Panc1 (cell line): ENCODE results near the gene ACIN1. TPM values are rescaled to one million over a fixed set of nuclear protein-coding genes. Genes with fewer than 3 reads are reported as not detected.

ENCODE experiments used
- ATAC-seq: fragments of 200-7000 bp; cut with Tn5 transposase; 2 replicates; pipeline ENCODE4 v1.9.1; 2020; ENCODE audit warnings: mild to moderate bottlenecking, moderate library complexity
- BruUV-seq: library from RNA; stranded (reverse); fragments of 400-500 nt; replicated peaks from 2 replicates; lab custom pipeline; 2021; lab: Mats Ljungman, UMichigan
- CTCF ChIA-PET: fragments of 300-600 bp; sonication (Branson Sonifier 250); formaldehyde crosslinking; loops from one replicate; lab custom pipeline; 2022; ENCODE audit warnings: antibody characterized with exemption; lab: Charles Lee
- POLR2A ChIA-PET: fragments of 300-600 bp; sonication (Branson Sonifier 250); formaldehyde crosslinking; loops from one replicate; lab custom pipeline; 2022; ENCODE audit warnings: antibody characterized with exemption; lab: Charles Lee
- DNase-seq: peaks from one replicate; pipeline ENCODE4 v3.0.0-alpha.2; 2010; ENCODE audit warnings: low read depth, low spot score
- H3K27ac ChIP-seq: 2 replicates; pipeline ENCODE4 v1.5.1; 2011; ENCODE audit warnings: mild to moderate bottlenecking, low read length, inconsistent platforms
- H3K27me3 ChIP-seq: fragments of 200-500 bp; sonication (Bioruptor generic); 2 replicates; pipeline ENCODE4 v1.6.0; 2014; ENCODE audit warnings: low read length, inconsistent platforms; ENCODE audit not compliant: control insufficient read depth, insufficient read depth
- H3K36me3 ChIP-seq: fragments of 200-500 bp; sonication (Bioruptor generic); 2 replicates; pipeline ENCODE4 v1.5.1; 2014; ENCODE audit warnings: inconsistent platforms, mild to moderate bottlenecking, low read length, moderate library complexity; ENCODE audit not compliant: control insufficient read depth, insufficient read depth
- H3K4me1 ChIP-seq: 2 replicates; pipeline ENCODE4 v1.5.1; 2011; ENCODE audit warnings: inconsistent platforms, mild to moderate bottlenecking, low read length, moderate library complexity; ENCODE audit not compliant: control insufficient read depth, insufficient read depth
- H3K4me3 ChIP-seq, 2 experiments: 2 replicates each; pipeline ENCODE4 v1.5.1; 2011 to 2012; ENCODE audit warnings: low read depth in 2 of 2, low read length in 2 of 2, mild to moderate bottlenecking in 2 of 2, inconsistent platforms in 1 of 2, moderate library complexity in 1 of 2
- H3K9me3 ChIP-seq: fragments of 200-500 bp; sonication (Bioruptor generic); 2 replicates; pipeline ENCODE4 v1.5.1; 2014; ENCODE audit warnings: low read depth, mild to moderate bottlenecking, inconsistent platforms, low read length, moderate library complexity; ENCODE audit not compliant: control insufficient read depth, insufficient read depth
- POLR2AphosphoS5 ChIP-seq: IDR thresholded peaks from 2 replicates; pipeline ENCODE4 v1.6.1; 2012; ENCODE audit warnings: mild to moderate bottlenecking, low read depth, low read length, moderate library complexity
- SIN3A ChIP-seq: IDR thresholded peaks from 2 replicates; pipeline ENCODE4 v1.6.1; 2012; ENCODE audit warnings: low read depth, mild to moderate bottlenecking, low read length, moderate library complexity, borderline replicate concordance; ENCODE audit not compliant: insufficient read depth
- TCF7L2 ChIP-seq: IDR thresholded peaks from 2 replicates; pipeline ENCODE4 v1.6.1; 2011; ENCODE audit warnings: mild to moderate bottlenecking, low read depth, low read length, inconsistent platforms
- in situ Hi-C: cut with HindIII; loops from 2 replicates; pipeline ENCODE4 v1.10.0; 2016; ENCODE audit warnings: low sequenced_read_pairs, low pct_unique_long_range_greater_than_20kb
- intact Hi-C: fragments of 100-400 bp; cut with micrococcal nuclease; formaldehyde crosslinking; loops from one replicate; pipeline ENCODE4 v1.10.0; 2022; ENCODE audit not compliant: unreplicated experiment
- total RNA-seq: library from RNA; stranded (reverse); gene quantifications from one replicate; pipeline ENCODE4 v1.2.1, GENCODE V29; 2021; ENCODE audit not compliant: unreplicated experiment
- TF ChIP-seq, protein P1 (sequence below), 2 experiments: IDR thresholded peaks; 2 replicates each; pipeline ENCODE4 v1.6.1; 2011 to 2012; ENCODE audit warnings: low read depth in 2 of 2, control low read depth in 1 of 2, low read length in 1 of 2, mild to moderate bottlenecking in 1 of 2, moderate library complexity in 1 of 2; ENCODE audit not compliant: insufficient read depth in 1 of 2
- TF ChIP-seq, protein P2 (sequence below): fragments of 450-650 bp; IDR thresholded peaks from 2 replicates; pipeline ENCODE4 v1.5.1; 2017; ENCODE audit warnings: mild to moderate bottlenecking

The ACIN1 gene
- total RNA-seq, 1 experiment from 2014 or later: 162 TPM

DNA sequence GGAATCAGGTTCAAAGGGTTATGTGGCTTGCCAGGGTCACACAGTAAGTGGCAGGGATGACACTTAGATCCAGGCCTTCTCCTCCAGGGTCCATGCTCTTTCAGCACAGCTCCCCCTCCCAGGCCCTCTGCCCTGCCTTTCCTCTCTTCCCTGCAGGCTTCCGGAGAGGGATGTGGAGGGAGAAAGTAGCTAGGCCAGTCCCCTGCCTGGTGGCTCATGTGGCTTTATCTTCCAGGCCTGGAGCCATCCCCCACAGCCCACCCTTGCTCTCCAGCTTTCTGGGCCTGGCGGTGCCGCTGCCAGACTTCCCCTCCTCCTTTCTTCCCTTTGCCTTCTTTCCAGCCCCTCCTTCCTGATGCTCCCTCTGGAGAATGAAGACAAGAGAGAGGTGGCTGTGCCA is 51.2 kb downstream of the ACIN1 start:
- H3K27me3 ChIP-seq: no peaks in the 10 kb centered on the region
- no peaks in the 10 kb centered on the region for H3K4me1 ChIP-seq
- BruUV-seq: no TSS peak
- DNase-seq (no peak), ATAC-seq (no peak)
- no peak overlapping the region for H3K27ac ChIP-seq
- in situ Hi-C loops: no loop called here
- TF ChIP-seq TCF7L2: no peak
- no peak for TF ChIP-seq SIN3A
- TF ChIP-seq, protein P1, sequence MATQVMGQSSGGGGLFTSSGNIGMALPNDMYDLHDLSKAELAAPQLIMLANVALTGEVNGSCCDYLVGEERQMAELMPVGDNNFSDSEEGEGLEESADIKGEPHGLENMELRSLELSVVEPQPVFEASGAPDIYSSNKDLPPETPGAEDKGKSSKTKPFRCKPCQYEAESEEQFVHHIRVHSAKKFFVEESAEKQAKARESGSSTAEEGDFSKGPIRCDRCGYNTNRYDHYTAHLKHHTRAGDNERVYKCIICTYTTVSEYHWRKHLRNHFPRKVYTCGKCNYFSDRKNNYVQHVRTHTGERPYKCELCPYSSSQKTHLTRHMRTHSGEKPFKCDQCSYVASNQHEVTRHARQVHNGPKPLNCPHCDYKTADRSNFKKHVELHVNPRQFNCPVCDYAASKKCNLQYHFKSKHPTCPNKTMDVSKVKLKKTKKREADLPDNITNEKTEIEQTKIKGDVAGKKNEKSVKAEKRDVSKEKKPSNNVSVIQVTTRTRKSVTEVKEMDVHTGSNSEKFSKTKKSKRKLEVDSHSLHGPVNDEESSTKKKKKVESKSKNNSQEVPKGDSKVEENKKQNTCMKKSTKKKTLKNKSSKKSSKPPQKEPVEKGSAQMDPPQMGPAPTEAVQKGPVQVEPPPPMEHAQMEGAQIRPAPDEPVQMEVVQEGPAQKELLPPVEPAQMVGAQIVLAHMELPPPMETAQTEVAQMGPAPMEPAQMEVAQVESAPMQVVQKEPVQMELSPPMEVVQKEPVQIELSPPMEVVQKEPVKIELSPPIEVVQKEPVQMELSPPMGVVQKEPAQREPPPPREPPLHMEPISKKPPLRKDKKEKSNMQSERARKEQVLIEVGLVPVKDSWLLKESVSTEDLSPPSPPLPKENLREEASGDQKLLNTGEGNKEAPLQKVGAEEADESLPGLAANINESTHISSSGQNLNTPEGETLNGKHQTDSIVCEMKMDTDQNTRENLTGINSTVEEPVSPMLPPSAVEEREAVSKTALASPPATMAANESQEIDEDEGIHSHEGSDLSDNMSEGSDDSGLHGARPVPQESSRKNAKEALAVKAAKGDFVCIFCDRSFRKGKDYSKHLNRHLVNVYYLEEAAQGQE (IDR thresholded peaks at IDR 0.05; ENCODE audit: insufficient read depth in 1 of 2, low read depth in 2 of 2, low read length in 1 of 2): no peak
- no peak for TF ChIP-seq POLR2AphosphoS5
- TF ChIP-seq, protein P2, sequence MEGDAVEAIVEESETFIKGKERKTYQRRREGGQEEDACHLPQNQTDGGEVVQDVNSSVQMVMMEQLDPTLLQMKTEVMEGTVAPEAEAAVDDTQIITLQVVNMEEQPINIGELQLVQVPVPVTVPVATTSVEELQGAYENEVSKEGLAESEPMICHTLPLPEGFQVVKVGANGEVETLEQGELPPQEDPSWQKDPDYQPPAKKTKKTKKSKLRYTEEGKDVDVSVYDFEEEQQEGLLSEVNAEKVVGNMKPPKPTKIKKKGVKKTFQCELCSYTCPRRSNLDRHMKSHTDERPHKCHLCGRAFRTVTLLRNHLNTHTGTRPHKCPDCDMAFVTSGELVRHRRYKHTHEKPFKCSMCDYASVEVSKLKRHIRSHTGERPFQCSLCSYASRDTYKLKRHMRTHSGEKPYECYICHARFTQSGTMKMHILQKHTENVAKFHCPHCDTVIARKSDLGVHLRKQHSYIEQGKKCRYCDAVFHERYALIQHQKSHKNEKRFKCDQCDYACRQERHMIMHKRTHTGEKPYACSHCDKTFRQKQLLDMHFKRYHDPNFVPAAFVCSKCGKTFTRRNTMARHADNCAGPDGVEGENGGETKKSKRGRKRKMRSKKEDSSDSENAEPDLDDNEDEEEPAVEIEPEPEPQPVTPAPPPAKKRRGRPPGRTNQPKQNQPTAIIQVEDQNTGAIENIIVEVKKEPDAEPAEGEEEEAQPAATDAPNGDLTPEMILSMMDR: no peak
- H3K36me3 ChIP-seq: no peaks in the 10 kb centered on the region
- no peak overlapping the region for H3K4me3 ChIP-seq
- no peaks in the 10 kb centered on the region for H3K9me3 ChIP-seq
- intact Hi-C loops: no loop called here
- CTCF ChIA-PET: no interaction called here
- POLR2A ChIA-PET: no interaction called here

DNA sequence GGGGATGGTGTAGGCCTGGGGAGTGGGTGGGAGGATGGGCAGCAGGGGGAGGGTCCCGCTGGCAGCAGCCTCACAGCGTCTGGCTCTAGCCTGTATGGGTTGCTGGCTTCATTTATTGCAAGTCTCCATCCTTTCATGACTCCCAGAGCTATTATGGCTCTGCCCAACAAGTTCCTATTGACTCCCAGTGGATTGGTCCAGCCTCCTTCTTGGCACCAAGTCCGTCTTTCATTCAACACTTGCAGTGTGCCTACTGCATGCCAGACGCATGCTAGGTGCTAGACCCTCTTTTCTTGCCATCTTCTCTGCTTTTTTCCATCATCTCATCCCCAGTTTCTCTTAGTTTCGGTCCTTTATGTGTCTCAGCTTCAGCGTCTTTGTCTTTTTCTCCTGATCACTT is 51.8 kb downstream of the ACIN1 start:
- intact Hi-C loops: no loop called here
- CTCF ChIA-PET: no interaction called here
- POLR2A ChIA-PET: no interaction called here
- TF ChIP-seq, protein P2: no peak
- TF ChIP-seq, protein P1 (IDR thresholded peaks at IDR 0.05; ENCODE audit: insufficient read depth in 1 of 2, low read depth in 2 of 2, low read length in 1 of 2): no peak
- TF ChIP-seq SIN3A: no peak
- Histone ChIP-seq H3K4me1 (no peaks in the 10 kb centered on the region), H3K27ac (no peak overlapping the region), H3K27me3 (no peaks in the 10 kb centered on the region), H3K9me3 (no peaks in the 10 kb centered on the region), H3K36me3 (no peaks in the 10 kb centered on the region), H3K4me3 (no peak overlapping the region)
- in situ Hi-C loops: no loop called here
- no peak for DNase-seq
- no peak for ATAC-seq
- BruUV-seq: no TSS peak
